HepG2 (cell line): ENCODE measurements around the gene CAPN12. TPM values are rescaled to one million over a fixed set of nuclear protein-coding genes. Genes with fewer than 3 reads are reported as not detected.

Experiments
- CCAR2 ChIP-seq: fragments of 200-400 bp; formaldehyde crosslinking; optimal IDR thresholded peaks from 2 replicates; pipeline ENCODE3; 2018; ENCODE audit warnings: low read depth, mild to moderate bottlenecking, low read length, moderate library complexity
- E2F1 ChIP-seq: sonication (generic); formaldehyde crosslinking; IDR thresholded peaks from 2 replicates; pipeline ENCODE4 v1.5.0; 2020; ENCODE audit warnings: missing genetic modification reagents
- MYC ChIP-seq: sonication (generic); formaldehyde crosslinking; IDR thresholded peaks from 2 replicates; pipeline ENCODE4 v1.9.0; 2021; ENCODE audit warnings: missing genetic modification reagents, borderline replicate concordance
- NCOA5 ChIP-seq: sonication (generic); formaldehyde crosslinking; IDR thresholded peaks from 2 replicates; pipeline ENCODE4 v1.4.0; 2020; ENCODE audit warnings: missing genetic modification reagents
- NFAT5 ChIP-seq: sonication (generic); formaldehyde crosslinking; IDR thresholded peaks from 2 replicates; pipeline ENCODE4 v1.4.0; 2020; ENCODE audit warnings: missing genetic modification reagents
- NPAS2 ChIP-seq: sonication (generic); formaldehyde crosslinking; IDR thresholded peaks from 2 replicates; pipeline ENCODE4 v1.8.0; 2022; ENCODE audit warnings: mild to moderate bottlenecking, missing genetic modification reagents, borderline replicate concordance
- NR2C2 ChIP-seq: sonication (generic); formaldehyde crosslinking; IDR thresholded peaks from 2 replicates; pipeline ENCODE4 v1.4.0; 2020; ENCODE audit warnings: missing genetic modification reagents, mild to moderate bottlenecking, moderate library complexity, borderline replicate concordance
- SCMH1 ChIP-seq: sonication (generic); formaldehyde crosslinking; IDR thresholded peaks from 2 replicates; pipeline ENCODE4 v1.9.0; 2021; ENCODE audit warnings: missing genetic modification reagents, mild to moderate bottlenecking, borderline replicate concordance
- SKI ChIP-seq: fragments of 450-650 bp; IDR thresholded peaks from one replicate; pipeline ENCODE4 v1.6.1; 2018; ENCODE audit warnings: mild to moderate bottlenecking; ENCODE audit not compliant: partially characterized antibody
- SMAD3 ChIP-seq: sonication (generic); formaldehyde crosslinking; IDR thresholded peaks from 2 replicates; pipeline ENCODE4 v1.4.0; 2020; ENCODE audit warnings: missing genetic modification reagents
- ZNF567 ChIP-seq: sonication (generic); formaldehyde crosslinking; IDR thresholded peaks from 2 replicates; pipeline ENCODE4 v1.8.1; 2023; ENCODE audit warnings: mild to moderate bottlenecking, missing genetic modification reagents, borderline replicate concordance
- ZNF619 ChIP-seq: sonication (generic); formaldehyde crosslinking; IDR thresholded peaks from 2 replicates; pipeline ENCODE4 v1.4.0; 2020; ENCODE audit warnings: mild to moderate bottlenecking, missing genetic modification reagents
- ZNF644 ChIP-seq: IDR thresholded peaks from 2 replicates; pipeline ENCODE4 v1.6.1; 2016; ENCODE audit warnings: low read depth
- ZNF660 ChIP-seq: sonication (generic); formaldehyde crosslinking; IDR thresholded peaks from 2 replicates; pipeline ENCODE4 v1.5.1; 2020; ENCODE audit warnings: mild to moderate bottlenecking, low read depth, missing genetic modification reagents, borderline replicate concordance
- polyA plus RNA-seq, 8 experiments: library from polyadenylated mRNA; depleted of rRNA in 3 of 8; stranded (reverse) in 7 of 8; unstranded in 1 of 8; fragments of >200 nt; fragmentation: Illumina TruSeq in 4 of 8; extraction: Trizol in 4 of 8; gene quantifications; 2 replicates each; pipeline versions ENCODE4 v1.2.1 to v1.2.3, GENCODE V29; 2011 to 2016; ENCODE audit warnings: low read depth in 4 of 8, missing spikeins in 1 of 8, mixed read lengths in 1 of 8; ENCODE audit not compliant: insufficient read depth in 1 of 8
- total RNA-seq, 5 experiments: library from RNA; depleted of rRNA; stranded (reverse); fragments of >200 nt; fragmentation: Illumina TruSeq; extraction: Trizol; gene quantifications; 2 replicates each; pipeline ENCODE4 v1.2.3, GENCODE V29; 2016; ENCODE audit warnings: low read depth in 1 of 5
- TF ChIP-seq, protein P1 (sequence below): IDR thresholded peaks from 2 replicates; pipeline ENCODE4 v1.6.1; 2016; ENCODE audit warnings: low read depth, missing genetic modification reagents, missing compliant biosample characterization
- TF ChIP-seq, protein P2 (sequence below): sonication (generic); formaldehyde crosslinking; IDR thresholded peaks from 2 replicates; pipeline ENCODE4 v1.8.0; 2022; ENCODE audit warnings: mild to moderate bottlenecking, missing genetic modification reagents, borderline replicate concordance

CAPN12 gene
- total and polyA plus RNA-seq, 2 of the 13 experiments (the other 11 are each of a cell fraction or from before 2014, with no cell fraction given): 1.6 to 13.6 TPM

DNA sequence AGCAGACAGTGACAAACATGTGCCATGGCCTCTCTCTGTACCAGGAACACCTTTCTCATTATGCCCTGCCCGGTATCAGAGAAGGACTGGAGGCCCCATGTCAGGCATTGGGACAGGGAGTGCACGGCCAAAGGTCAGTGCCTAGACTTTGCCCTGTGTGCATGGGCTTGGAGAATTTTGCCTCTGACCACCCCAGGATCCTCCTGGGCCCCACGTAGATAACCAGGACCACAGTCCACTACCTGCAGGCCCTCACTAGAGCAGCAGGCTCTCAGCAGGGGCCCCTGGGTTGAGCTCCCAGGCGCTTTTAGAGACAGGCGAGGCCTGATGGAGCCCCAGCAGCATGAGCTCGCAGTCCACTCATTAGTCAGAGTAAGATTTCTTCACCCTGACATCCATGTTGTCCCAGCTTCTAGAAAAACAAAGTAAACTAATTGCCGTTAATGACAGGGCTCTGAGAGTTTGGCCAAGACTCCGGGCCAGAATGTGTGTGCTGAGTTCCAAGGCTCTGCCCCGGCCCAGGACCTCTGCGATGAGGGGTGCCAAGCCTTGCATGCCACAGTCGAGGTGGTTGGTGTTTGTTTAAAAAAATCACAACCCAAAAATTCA is 42.7 kb downstream of the CAPN12 start (continued):
- TF ChIP-seq, protein P1, sequence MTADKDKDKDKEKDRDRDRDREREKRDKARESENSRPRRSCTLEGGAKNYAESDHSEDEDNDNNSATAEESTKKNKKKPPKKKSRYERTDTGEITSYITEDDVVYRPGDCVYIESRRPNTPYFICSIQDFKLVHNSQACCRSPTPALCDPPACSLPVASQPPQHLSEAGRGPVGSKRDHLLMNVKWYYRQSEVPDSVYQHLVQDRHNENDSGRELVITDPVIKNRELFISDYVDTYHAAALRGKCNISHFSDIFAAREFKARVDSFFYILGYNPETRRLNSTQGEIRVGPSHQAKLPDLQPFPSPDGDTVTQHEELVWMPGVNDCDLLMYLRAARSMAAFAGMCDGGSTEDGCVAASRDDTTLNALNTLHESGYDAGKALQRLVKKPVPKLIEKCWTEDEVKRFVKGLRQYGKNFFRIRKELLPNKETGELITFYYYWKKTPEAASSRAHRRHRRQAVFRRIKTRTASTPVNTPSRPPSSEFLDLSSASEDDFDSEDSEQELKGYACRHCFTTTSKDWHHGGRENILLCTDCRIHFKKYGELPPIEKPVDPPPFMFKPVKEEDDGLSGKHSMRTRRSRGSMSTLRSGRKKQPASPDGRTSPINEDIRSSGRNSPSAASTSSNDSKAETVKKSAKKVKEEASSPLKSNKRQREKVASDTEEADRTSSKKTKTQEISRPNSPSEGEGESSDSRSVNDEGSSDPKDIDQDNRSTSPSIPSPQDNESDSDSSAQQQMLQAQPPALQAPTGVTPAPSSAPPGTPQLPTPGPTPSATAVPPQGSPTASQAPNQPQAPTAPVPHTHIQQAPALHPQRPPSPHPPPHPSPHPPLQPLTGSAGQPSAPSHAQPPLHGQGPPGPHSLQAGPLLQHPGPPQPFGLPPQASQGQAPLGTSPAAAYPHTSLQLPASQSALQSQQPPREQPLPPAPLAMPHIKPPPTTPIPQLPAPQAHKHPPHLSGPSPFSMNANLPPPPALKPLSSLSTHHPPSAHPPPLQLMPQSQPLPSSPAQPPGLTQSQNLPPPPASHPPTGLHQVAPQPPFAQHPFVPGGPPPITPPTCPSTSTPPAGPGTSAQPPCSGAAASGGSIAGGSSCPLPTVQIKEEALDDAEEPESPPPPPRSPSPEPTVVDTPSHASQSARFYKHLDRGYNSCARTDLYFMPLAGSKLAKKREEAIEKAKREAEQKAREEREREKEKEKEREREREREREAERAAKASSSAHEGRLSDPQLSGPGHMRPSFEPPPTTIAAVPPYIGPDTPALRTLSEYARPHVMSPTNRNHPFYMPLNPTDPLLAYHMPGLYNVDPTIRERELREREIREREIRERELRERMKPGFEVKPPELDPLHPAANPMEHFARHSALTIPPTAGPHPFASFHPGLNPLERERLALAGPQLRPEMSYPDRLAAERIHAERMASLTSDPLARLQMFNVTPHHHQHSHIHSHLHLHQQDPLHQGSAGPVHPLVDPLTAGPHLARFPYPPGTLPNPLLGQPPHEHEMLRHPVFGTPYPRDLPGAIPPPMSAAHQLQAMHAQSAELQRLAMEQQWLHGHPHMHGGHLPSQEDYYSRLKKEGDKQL (CRISPR knock-in tag): peak; percentile 52; the same call in 1 of the 2 replicates
- TF ChIP-seq CCAR2 (no peak), NFAT5 (no peak), NPAS2 (CRISPR knock-in tag) (no peak), NR2C2 (peak; percentile 89), E2F1 (CRISPR knock-in tag) (0 out of 2 replicates have a peak, but pooled peaks have one; percentile 44), ZNF660 (CRISPR knock-in tag) (no peak), SKI (peak; percentile 28), ZNF619 (CRISPR knock-in tag) (no peak; the same call in 1 of the 2 replicates), SCMH1 (CRISPR knock-in tag) (no peak), SMAD3 (CRISPR knock-in tag) (no peak), MYC (CRISPR knock-in tag) (peak; percentile 85), ZNF567 (CRISPR knock-in tag) (no peak), NCOA5 (CRISPR knock-in tag) (no peak), ZNF644 (CRISPR knock-in tag) (peak; percentile 87)
- TF ChIP-seq, protein P2, sequence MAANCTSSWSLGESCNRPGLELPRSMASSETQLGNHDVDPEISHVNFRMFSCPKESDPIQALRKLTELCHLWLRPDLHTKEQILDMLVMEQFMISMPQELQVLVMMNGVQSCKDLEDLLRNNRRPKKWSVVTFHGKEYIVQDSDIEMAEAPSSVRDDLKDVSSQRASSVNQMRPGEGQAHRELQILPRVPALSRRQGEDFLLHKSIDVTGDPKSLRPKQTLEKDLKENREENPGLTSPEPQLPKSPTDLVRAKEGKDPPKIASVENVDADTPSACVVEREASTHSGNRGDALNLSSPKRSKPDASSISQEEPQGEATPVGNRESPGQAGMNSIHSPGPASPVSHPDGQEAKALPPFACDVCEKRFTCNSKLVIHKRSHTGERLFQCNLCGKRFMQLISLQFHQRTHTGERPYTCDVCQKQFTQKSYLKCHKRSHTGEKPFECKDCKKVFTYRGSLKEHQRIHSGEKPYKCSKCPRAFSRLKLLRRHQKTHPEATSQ (CRISPR knock-in tag): no peak
